ENCODE data around the gene FBXL14.

GRCh38 chr12:1553536-1553935, 40.8 kb downstream of the FBXL14 start:
- no peak for TF ChIP-seq CTCF (IDR thresholded peaks at IDR 0.05; ENCODE audit: low read depth, low read length)
- TF ChIP-seq POLR2A (IDR thresholded peaks at IDR 0.05; ENCODE audit: extremely low read depth, insufficient read length), result no peak
- no peak for TF ChIP-seq MAX (IDR thresholded peaks at IDR 0.05; ENCODE audit: low read depth, low read length)
